T-cell (primary cell): ENCODE data around the gene ARHGAP6. TPM values are rescaled to one million over a fixed set of nuclear protein-coding genes. Genes with fewer than 3 reads are reported as not detected.
"Not testable (repeated sequence)": the region's sequence is repeated elsewhere in the genome, so short reads cannot be mapped to it uniquely, and the experiment has no call there.

ENCODE experiments used
- ATAC-seq, 4 experiments: fragments of 200-7000 bp in 3 of 4; fragments of 150-1000 bp in 1 of 4; cut with Tn5 transposase; replicated peaks in 1 of 4; 1 replicate in 3 of 4; 2 replicates in 1 of 4; pipeline ENCODE4 v1.10.0; 2021; ENCODE audit warnings: moderate library complexity in 3 of 4, mild to moderate bottlenecking in 2 of 4, moderate number of reproducible peaks in 1 of 4
- CTCF ChIA-PET, 2 donors: fragments of 300-600 bp; sonication (Branson Sonifier 250); formaldehyde crosslinking; loops; one replicate each; lab custom pipeline; 2022; ENCODE audit warnings: antibody characterized with exemption in 2 of 2; lab: Charles Lee
- POLR2A ChIA-PET, 2 donors: fragments of 300-600 bp; sonication (Branson Sonifier 250); formaldehyde crosslinking; loops; one replicate each; lab custom pipeline; 2022; ENCODE audit warnings: antibody characterized with exemption in 2 of 2; lab: Charles Lee
- DNase-seq, 35 experiments: peaks; one replicate each; pipeline versions ENCODE4 v3.0.0 to v3.0.0-alpha.2; 2013 to 2023
- H3K27ac ChIP-seq: one replicate; pipeline ENCODE4 v1.5.1; 2013; ENCODE audit warnings: low read length
- H3K27me3 ChIP-seq, 2 experiments: replicated peaks in 1 of 2; 1 replicate in 1 of 2; 2 replicates in 1 of 2; pipeline versions ENCODE4 v1.6.1 to v1.7.0; 2013; ENCODE audit warnings: low read length in 1 of 2, mixed read lengths in 1 of 2; ENCODE audit not compliant: control insufficient read depth in 2 of 2, insufficient read depth in 2 of 2; ENCODE audit errors: extremely low read depth in 1 of 2
- H3K36me3 ChIP-seq, 2 donors: 1 replicate in 1 of 2; 2 replicates in 1 of 2; pipeline versions ENCODE4 v1.6.1 to v1.7.0; 2013; ENCODE audit warnings: low read length in 1 of 2; ENCODE audit not compliant: control insufficient read depth in 2 of 2, insufficient read depth in 1 of 2; ENCODE audit errors: extremely low read depth in 1 of 2
- H3K4me1 ChIP-seq, 2 experiments: 1 replicate in 1 of 2; 2 replicates in 1 of 2; pipeline versions ENCODE4 v1.6.1 to v1.7.0; 2013; ENCODE audit warnings: low read length in 2 of 2, mixed read lengths in 1 of 2; ENCODE audit not compliant: insufficient read depth in 2 of 2, control insufficient read depth in 1 of 2; ENCODE audit errors: extremely low read depth in 1 of 2
- H3K4me3 ChIP-seq, 2 donors: 1 replicate in 1 of 2; 2 replicates in 1 of 2; pipeline versions ENCODE4 v1.5.1 to v1.7.0; 2013; ENCODE audit warnings: mild to moderate bottlenecking in 2 of 2, low read length in 1 of 2, moderate library complexity in 1 of 2; ENCODE audit not compliant: control insufficient read depth in 1 of 2; ENCODE audit errors: extremely low read depth in 1 of 2
- H3K9me3 ChIP-seq: 2 replicates; pipeline ENCODE4 v1.7.0; 2013
- H3K27ac Mint-ChIP-seq, 2 donors: one replicate each; pipeline ENCODE4 v1.8.0; 2020 to 2021; ENCODE audit warnings: mild to moderate bottlenecking in 2 of 2, mixed read lengths in 2 of 2
- H3K27me3 Mint-ChIP-seq, 2 donors: one replicate each; pipeline ENCODE4 v1.8.0; 2021 to 2022; ENCODE audit warnings: mixed read lengths in 2 of 2
- H3K36me3 Mint-ChIP-seq: one replicate; pipeline ENCODE4 v1.8.0; 2021; ENCODE audit warnings: mixed read lengths
- H3K4me1 Mint-ChIP-seq, 3 donors: one replicate each; pipeline ENCODE4 v1.8.0; 2020 to 2022; ENCODE audit warnings: mixed read lengths in 3 of 3, mild to moderate bottlenecking in 1 of 3
- H3K4me3 Mint-ChIP-seq, 3 donors: one replicate each; pipeline ENCODE4 v1.8.0; 2020 to 2022; ENCODE audit warnings: mild to moderate bottlenecking in 3 of 3, mixed read lengths in 3 of 3, moderate library complexity in 3 of 3
- H3K9me3 Mint-ChIP-seq, 3 donors: one replicate each; pipeline ENCODE4 v1.8.0; 2020 to 2022; ENCODE audit warnings: mixed read lengths in 3 of 3
- WGBS: methylation state at CpG from one replicate; pipeline ENCODE4 v1.1.5; 2013; ENCODE audit warnings: missing lambda C conversion rate; ENCODE audit not compliant: insufficient coverage; 5-methylcytosine and 5-hydroxymethylcytosine counted together
- total RNA-seq, 35 experiments: library from RNA in 6 of 35; stranded (reverse) in 6 of 35; fragments of 120-200 nt in 1 of 35; gene quantifications; one replicate each; pipeline versions ENCODE4 v1.2.1 to v1.2.4 and lab custom pipeline; 2013 to 2026

The ARHGAP6 gene
- total RNA-seq, 5 donors from 2014 or later (not counting 1 experiment from before 2014, with no cell fraction given), result 0.09 to 0.13 (median 0.12) TPM; not detected in 2

DNA sequence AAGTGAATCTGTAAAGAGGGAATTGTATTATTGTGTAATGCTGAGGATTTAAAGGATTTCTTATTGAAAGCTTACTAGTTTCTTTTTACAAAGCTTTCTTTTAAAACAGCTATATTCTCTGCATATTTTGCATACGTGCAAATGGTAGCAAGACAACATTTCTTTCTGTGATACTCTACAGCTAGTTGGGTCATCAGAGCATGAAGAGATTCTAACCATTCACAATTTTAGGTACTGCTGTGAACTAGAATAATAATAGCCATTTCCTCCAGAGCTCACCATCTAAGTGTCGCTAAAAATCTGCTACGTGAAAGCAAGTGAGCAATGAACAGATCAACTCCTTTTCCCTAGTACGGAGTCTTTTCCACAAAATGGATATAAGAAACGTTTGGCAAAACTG lies 37.3 kb downstream of the ARHGAP6 start:
- H3K36me3 ChIP-seq, result no peaks in the 10 kb centered on the region
- Mint-ChIP-seq H3K9me3 (peaks cover 3 to 7% (median 6%) of the 10 kb centered on the region in 3 donors), H3K27ac (no peak overlapping the region), H3K4me3 (no peak overlapping the region), H3K27me3 (peaks cover 4 to 22% of the 10 kb centered on the region in 2 donors), H3K4me1 (no peaks in the 10 kb centered on the region), H3K36me3 (no peaks in the 10 kb centered on the region)
- H3K4me1 ChIP-seq, result no peaks in the 10 kb centered on the region
- CTCF ChIA-PET, result interaction anchor here in 1 of 2 donors (0.6 kb wide), 2 partner anchors 98 to 1929 kb away, joined by 3 to 4 read pairs; no protein-coding TSS in a partner anchor
- no peak for DNase-seq
- no peak for ATAC-seq
- POLR2A ChIA-PET, result no interaction called here
- no peak overlapping the region for H3K4me3 ChIP-seq
- H3K27me3 ChIP-seq, result no peaks in the 10 kb centered on the region
- no peaks in the 10 kb centered on the region for H3K9me3 ChIP-seq
- WGBS, result no CpG with 5 or more reads among the region's 5 CpGs
- H3K27ac ChIP-seq, result no peak overlapping the region

DNA sequence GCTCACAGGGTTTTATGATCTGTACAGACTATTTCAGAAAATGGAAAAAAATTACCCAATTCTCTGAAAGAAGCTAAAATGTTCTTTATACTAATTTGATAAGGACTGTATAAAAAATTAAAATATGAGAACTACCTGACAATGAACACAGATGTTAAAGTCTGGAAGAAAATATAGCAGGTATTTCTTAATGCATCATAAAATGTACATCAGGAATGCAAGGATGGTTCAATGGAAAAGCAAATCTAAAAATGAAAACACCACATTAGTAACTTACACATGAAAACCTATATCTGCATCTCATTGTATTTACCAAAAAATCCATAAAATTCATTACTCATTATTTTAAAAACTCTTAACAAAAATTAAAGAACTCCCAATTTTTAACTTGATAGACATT lies 39.4 kb downstream of the ARHGAP6 start:
- CTCF ChIA-PET, result no interaction called here
- H3K9me3 Mint-ChIP-seq, result peaks cover 3 to 7% (median 6%) of the 10 kb centered on the region in 3 donors

DNA sequence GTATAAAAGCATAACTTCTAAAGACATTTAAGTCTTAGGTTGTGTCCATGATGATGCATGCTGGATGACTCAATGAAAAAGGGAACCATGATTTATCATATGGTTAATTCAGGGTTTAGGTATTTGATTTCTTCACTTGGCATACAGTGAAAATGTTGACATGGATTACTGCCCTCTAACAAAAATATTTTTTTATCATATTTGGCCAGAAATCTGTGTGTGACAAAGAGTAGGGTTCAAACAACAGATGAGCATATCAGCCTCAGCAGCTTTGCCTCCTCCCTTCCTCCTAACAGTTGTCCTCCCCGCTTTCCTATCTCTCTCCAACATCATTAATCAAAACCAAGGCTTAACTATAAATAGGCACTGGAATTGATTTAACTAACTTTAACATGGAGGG lies 46.3 kb downstream of the ARHGAP6 start:
- Histone ChIP-seq H3K27ac (no peak overlapping the region), H3K9me3 (no peaks in the 10 kb centered on the region), H3K4me3 (no peak overlapping the region), H3K36me3 (no peaks in the 10 kb centered on the region), H3K4me1 (no peaks in the 10 kb centered on the region), H3K27me3 (peaks cover 0 to 2% of the 10 kb centered on the region in 2 experiments)
- Mint-ChIP-seq H3K27ac (no peak overlapping the region), H3K36me3 (no peaks in the 10 kb centered on the region), H3K27me3 (peaks cover 3 to 32% of the 10 kb centered on the region in 2 donors), H3K4me3 (no peak overlapping the region), H3K9me3 (peaks cover 0 to 3% (median 2%) of the 10 kb centered on the region in 3 donors), H3K4me1 (no peaks in the 10 kb centered on the region)
- ATAC-seq (no peak), DNase-seq (no peak)
- WGBS, result no CpG with 5 or more reads among the region's 1 CpG
- POLR2A ChIA-PET, result no interaction called here
- CTCF ChIA-PET, result no interaction called here

More for the DNA sequence above, 39.4 kb downstream of the ARHGAP6 start:
- Mint-ChIP-seq H3K4me3 (no peak overlapping the region), H3K27me3 (peaks cover 2 to 15% of the 10 kb centered on the region in 2 donors), H3K4me1 (no peaks in the 10 kb centered on the region), H3K27ac (no peak overlapping the region), H3K36me3 (no peaks in the 10 kb centered on the region)
- ATAC-seq (no peak), DNase-seq (no peak)
- Histone ChIP-seq H3K27me3 (no peaks in the 10 kb centered on the region), H3K4me3 (no peak overlapping the region), H3K9me3 (no peaks in the 10 kb centered on the region), H3K36me3 (no peaks in the 10 kb centered on the region), H3K4me1 (no peaks in the 10 kb centered on the region), H3K27ac (no peak overlapping the region)
- POLR2A ChIA-PET, result no interaction called here

DNA sequence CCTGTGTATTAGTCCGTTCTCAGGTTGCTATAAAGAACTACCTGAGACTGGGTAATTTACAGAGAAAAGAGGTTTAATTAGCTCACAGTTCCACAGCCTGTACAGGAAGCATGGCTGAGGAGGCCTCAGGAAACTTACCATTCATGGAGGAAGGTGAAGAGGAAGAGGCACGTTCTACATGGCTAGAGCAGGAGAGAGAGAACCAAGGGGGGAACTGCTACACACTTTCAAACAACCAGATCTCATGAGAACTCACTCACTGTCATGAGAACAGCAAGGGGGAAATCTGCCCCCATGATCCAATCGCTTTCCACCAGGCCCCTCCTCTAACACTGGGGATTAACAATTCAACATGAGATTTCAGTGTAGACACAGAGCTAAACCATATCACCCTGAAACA lies 51.5 kb downstream of the ARHGAP6 start:
- CTCF ChIA-PET, result not testable (repeated sequence)
- 100% methylated on average over 1 of the region's 3 CpGs for WGBS

DNA sequence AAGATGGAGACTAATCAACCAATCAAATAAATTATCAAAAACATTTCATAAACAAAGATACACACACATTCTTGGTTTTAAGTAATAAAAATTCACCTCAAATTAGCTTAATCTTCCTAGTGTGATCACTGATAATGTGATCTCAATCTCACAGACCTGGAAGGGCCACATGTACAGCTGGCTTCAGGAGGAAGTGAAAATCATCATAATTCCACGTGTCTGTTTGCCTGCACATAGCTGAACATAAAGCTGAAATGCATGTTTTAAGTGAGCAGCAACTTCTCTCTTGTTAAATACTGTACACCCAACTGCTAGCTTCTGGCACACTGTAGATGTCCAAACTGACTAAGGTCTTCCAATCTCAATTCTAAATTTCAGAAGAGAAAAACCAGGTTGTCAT lies 53.8 kb downstream of the ARHGAP6 start:
- ChIA-PET POLR2A (no interaction called here), CTCF (no interaction called here)
- Histone ChIP-seq H3K27me3 (no peaks in the 10 kb centered on the region), H3K27ac (no peak overlapping the region), H3K9me3 (no peaks in the 10 kb centered on the region), H3K36me3 (no peaks in the 10 kb centered on the region), H3K4me1 (no peaks in the 10 kb centered on the region), H3K4me3 (no peak overlapping the region)
- H3K27ac Mint-ChIP-seq, result no peak overlapping the region
- DNase-seq, result no peak
- H3K4me1 Mint-ChIP-seq, result no peaks in the 10 kb centered on the region
- peaks cover 0 to 6% (median 0%) of the 10 kb centered on the region in 3 donors for H3K9me3 Mint-ChIP-seq
- H3K36me3 Mint-ChIP-seq, result no peaks in the 10 kb centered on the region
- peaks cover 0 to 40% of the 10 kb centered on the region in 2 donors for H3K27me3 Mint-ChIP-seq
- no peak for ATAC-seq
- no CpG with 5 or more reads among the region's 1 CpG for WGBS
- no peak overlapping the region for H3K4me3 Mint-ChIP-seq

More for the DNA sequence above, 51.5 kb downstream of the ARHGAP6 start:
- H3K36me3 ChIP-seq, H3K9me3 ChIP-seq, H3K9me3 Mint-ChIP-seq, ATAC-seq, H3K4me3 ChIP-seq, H3K4me3 Mint-ChIP-seq, H3K27ac ChIP-seq, DNase-seq, H3K36me3 Mint-ChIP-seq, H3K4me1 ChIP-seq, H3K27me3 ChIP-seq, POLR2A ChIA-PET, H3K4me1 Mint-ChIP-seq, H3K27ac Mint-ChIP-seq: not testable (repeated sequence)
- peaks cover 0 to 47% of the 10 kb centered on the region in 2 donors for H3K27me3 Mint-ChIP-seq

DNA sequence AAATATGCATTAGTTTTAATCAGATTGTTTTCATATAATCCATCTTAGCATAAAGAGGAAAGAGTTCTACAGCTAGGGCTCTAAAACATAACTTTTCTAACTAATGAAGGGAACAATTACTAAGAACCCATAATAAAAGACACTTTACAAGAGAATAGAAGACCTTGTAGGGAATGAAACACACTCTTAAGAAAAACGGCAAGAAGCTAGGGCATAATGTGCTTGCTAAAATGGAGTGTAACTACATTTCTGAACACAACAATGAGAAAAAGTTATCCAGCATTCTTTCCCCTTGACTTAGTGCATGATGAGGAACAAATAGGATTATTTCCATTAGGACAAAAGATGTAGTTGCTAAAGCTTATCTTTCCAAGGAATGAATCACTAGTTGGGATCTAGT lies 54.6 kb downstream of the ARHGAP6 start:
- ChIA-PET CTCF (no interaction called here), POLR2A (no interaction called here)
- no peak overlapping the region for H3K4me3 ChIP-seq
- H3K36me3 Mint-ChIP-seq, result no peaks in the 10 kb centered on the region
- no peak overlapping the region for H3K4me3 Mint-ChIP-seq
- H3K36me3 ChIP-seq, result no peaks in the 10 kb centered on the region
- no peaks in the 10 kb centered on the region for H3K9me3 ChIP-seq
- no peak overlapping the region for H3K27ac Mint-ChIP-seq
- no peaks in the 10 kb centered on the region for H3K4me1 Mint-ChIP-seq
- H3K27ac ChIP-seq, result no peak overlapping the region
- H3K27me3 Mint-ChIP-seq, result peaks cover 0 to 36% of the 10 kb centered on the region in 2 donors
- H3K27me3 ChIP-seq, result no peaks in the 10 kb centered on the region
- peaks cover 0 to 6% (median 0%) of the 10 kb centered on the region in 3 donors for H3K9me3 Mint-ChIP-seq
- ATAC-seq (no peak), DNase-seq (no peak)
- no CpG with 5 or more reads among the region's 1 CpG for WGBS
- no peaks in the 10 kb centered on the region for H3K4me1 ChIP-seq

DNA sequence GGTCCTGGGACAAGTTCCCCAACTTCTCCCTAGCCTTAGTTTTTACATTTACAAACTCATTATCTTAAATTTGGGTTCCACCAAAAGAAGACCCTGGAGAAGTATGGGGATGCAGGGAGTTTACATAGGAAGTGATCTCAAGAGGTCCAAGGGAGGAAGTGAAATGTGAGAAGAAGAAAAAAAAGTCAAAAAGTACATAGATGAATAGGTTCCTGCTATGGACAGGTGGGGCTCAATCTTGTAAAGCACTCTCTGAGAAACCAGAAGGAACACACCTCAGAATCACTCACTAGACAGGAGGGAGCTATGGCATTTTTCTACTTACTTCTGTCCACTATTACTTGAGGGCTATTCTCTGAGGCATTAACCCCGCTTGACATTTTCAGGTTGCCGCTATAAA lies 56.6 kb downstream of the ARHGAP6 start:
- Histone ChIP-seq H3K27ac (no peak overlapping the region), H3K4me1 (no peaks in the 10 kb centered on the region), H3K36me3 (no peaks in the 10 kb centered on the region), H3K4me3 (no peak overlapping the region), H3K9me3 (no peaks in the 10 kb centered on the region), H3K27me3 (no peaks in the 10 kb centered on the region)
- ATAC-seq (no peak), DNase-seq (no peak)
- H3K4me1 Mint-ChIP-seq, result no peaks in the 10 kb centered on the region
- H3K27ac Mint-ChIP-seq, result no peak overlapping the region
- H3K4me3 Mint-ChIP-seq, result no peak overlapping the region
- WGBS, result no CpG with 5 or more reads among the region's 2 CpGs
- no peaks in the 10 kb centered on the region for H3K36me3 Mint-ChIP-seq
- H3K27me3 Mint-ChIP-seq, result peaks cover 0 to 35% of the 10 kb centered on the region in 2 donors
- peaks cover 0 to under 1% (median 0%) of the 10 kb centered on the region in 3 donors for H3K9me3 Mint-ChIP-seq
- ChIA-PET CTCF (no interaction called here), POLR2A (no interaction called here)
